ENCODE results near the gene TSC2.

GRCh38 chr16:2040041-2040786 lies 7.6 kb upstream of the TSC2 start:
- no peak for TF ChIP-seq CTCF (conservative IDR thresholded peaks at IDR 0.05)
- TF ChIP-seq EZH2 (IDR thresholded peaks at IDR 0.05; ENCODE audit: low read depth), result no peak
